Subcutaneous adipose tissue (tissue), 4 donors: ENCODE data around the gene RIMS3. TPM values are rescaled to one million over a fixed set of nuclear protein-coding genes. Genes with fewer than 3 reads are reported as not detected.

Source experiments
- CTCF ChIP-seq: fragments of 450-650 bp; IDR thresholded peaks from one replicate; pipeline ENCODE4 v1.5.1; 2016; ENCODE audit warnings: low read depth, mild to moderate bottlenecking, control low read depth, antibody characterized with exemption, moderate library complexity
- total RNA-seq, 4 donors: library from RNA; depleted of rRNA; stranded (reverse); fragments of >200 nt; gene quantifications; one replicate each; pipeline ENCODE4 v1.1.0, GENCODE V29; 2016

The RIMS3 gene
- total RNA-seq, 4 donors from 2014 or later: 0.33 to 2.7 (median 2.2) TPM

GRCh38 chr1:40640314-40641076 is 25.0 kb downstream of the RIMS3 start:
- no peak for TF ChIP-seq CTCF

- no peak for TF ChIP-seq CTCF
These were observed 27.1 kb downstream of the RIMS3 start for GRCh38 chr1:40638097-40639036.

GRCh38 chr1:40637470-40638007 is 27.9 kb downstream of the RIMS3 start:
- TF ChIP-seq CTCF: no peak

- TF ChIP-seq CTCF: no peak
These were observed 28.7 kb downstream of the RIMS3 start for GRCh38 chr1:40636777-40637176.

GRCh38 chr1:40635763-40636500 is 29.6 kb downstream of the RIMS3 start:
- no peak for TF ChIP-seq CTCF

- TF ChIP-seq CTCF: no peak
These were observed 30.4 kb downstream of the RIMS3 start for GRCh38 chr1:40634901-40635655.
